Vagina (tissue), 2 donors: ENCODE results near the gene BSPRY. TPM values are rescaled to one million over a fixed set of nuclear protein-coding genes. Genes with fewer than 3 reads are reported as not detected.
"Not testable (repeated sequence)": the region's sequence is repeated elsewhere in the genome, so short reads cannot be mapped to it uniquely, and the experiment has no call there.

Experiments
- DNase-seq, 2 donors: peaks; one replicate each; pipeline ENCODE4 v3.0.0-alpha.2; 2017; ENCODE audit errors: extremely low spot score in 2 of 2
- H3K27ac ChIP-seq: fragments of 200-600 bp; sonication (generic); one replicate; pipeline ENCODE4 v1.5.1; 2019
- H3K27me3 ChIP-seq: fragments of 200-600 bp; sonication (generic); one replicate; pipeline ENCODE4 v1.5.1; 2019
- H3K36me3 ChIP-seq, 2 donors: fragments of 200-600 bp; sonication (generic); one replicate each; pipeline ENCODE4 v1.5.1; 2017 to 2019
- H3K4me1 ChIP-seq: fragments of 200-600 bp; sonication (generic); one replicate; pipeline ENCODE4 v1.5.1; 2019
- H3K4me3 ChIP-seq, 2 donors: fragments of 200-600 bp; sonication (generic); 1 replicate in 1 of 2; 2 replicates in 1 of 2; pipeline ENCODE4 v1.5.1; 2016 to 2019
- H3K9me3 ChIP-seq: fragments of 200-600 bp; sonication (generic); one replicate; pipeline ENCODE4 v1.5.1; 2019
- POLR2A ChIP-seq, 2 donors: fragments of 450-650 bp; IDR thresholded peaks; one replicate each; pipeline ENCODE4 v1.6.1; 2017; ENCODE audit warnings: antibody characterized with exemption in 2 of 2, mild to moderate bottlenecking in 2 of 2, moderate library complexity in 2 of 2
- POLR2AphosphoS5 ChIP-seq, 2 donors: sonication (generic); formaldehyde crosslinking; IDR thresholded peaks; one replicate each; pipeline ENCODE4 v1.9.0; 2017; ENCODE audit warnings: antibody characterized with exemption in 2 of 2, mild to moderate bottlenecking in 2 of 2, low read depth in 1 of 2; ENCODE audit not compliant: insufficient read depth in 1 of 2
- intact Hi-C: fragments of 100-400 bp; cut with DNase I; formaldehyde crosslinking; loops from one replicate; pipeline ENCODE4 v1.15.1; 2023
- total RNA-seq: library from RNA; depleted of rRNA; stranded (reverse); fragments of >200 nt; gene quantifications from one replicate; pipeline ENCODE4 v1.2.3, GENCODE V29; 2016
- TF ChIP-seq, protein P1 (sequence below), 3 experiments: fragments of 450-650 bp in 2 of 3; fragments of 200-600 bp in 1 of 3; sonication (generic) in 1 of 3; IDR thresholded peaks; one replicate each; pipeline ENCODE4 v1.5.1; 2017 to 2019; ENCODE audit warnings: antibody characterized with exemption in 3 of 3, mild to moderate bottlenecking in 2 of 3, moderate library complexity in 2 of 3

Gene BSPRY
- total RNA-seq, 1 donor from 2014 or later, result 3.9 TPM

- Histone ChIP-seq H3K4me3 (no peak overlapping the region), H3K4me1 (peaks cover 31% of the 10 kb centered on the region), H3K27ac (no peak overlapping the region), H3K9me3 (no peaks in the 10 kb centered on the region), H3K27me3 (no peaks in the 10 kb centered on the region), H3K36me3 (peaks cover 0 to 4% of the 10 kb centered on the region in 2 donors)
- intact Hi-C loops, result no loop called here
- TF ChIP-seq POLR2A (IDR thresholded peaks at IDR 0.05) (no peak), POLR2AphosphoS5 (IDR thresholded peaks at IDR 0.05; ENCODE audit: insufficient read depth in 1 of 2, low read depth in 1 of 2) (no peak)
- TF ChIP-seq, protein P1, sequence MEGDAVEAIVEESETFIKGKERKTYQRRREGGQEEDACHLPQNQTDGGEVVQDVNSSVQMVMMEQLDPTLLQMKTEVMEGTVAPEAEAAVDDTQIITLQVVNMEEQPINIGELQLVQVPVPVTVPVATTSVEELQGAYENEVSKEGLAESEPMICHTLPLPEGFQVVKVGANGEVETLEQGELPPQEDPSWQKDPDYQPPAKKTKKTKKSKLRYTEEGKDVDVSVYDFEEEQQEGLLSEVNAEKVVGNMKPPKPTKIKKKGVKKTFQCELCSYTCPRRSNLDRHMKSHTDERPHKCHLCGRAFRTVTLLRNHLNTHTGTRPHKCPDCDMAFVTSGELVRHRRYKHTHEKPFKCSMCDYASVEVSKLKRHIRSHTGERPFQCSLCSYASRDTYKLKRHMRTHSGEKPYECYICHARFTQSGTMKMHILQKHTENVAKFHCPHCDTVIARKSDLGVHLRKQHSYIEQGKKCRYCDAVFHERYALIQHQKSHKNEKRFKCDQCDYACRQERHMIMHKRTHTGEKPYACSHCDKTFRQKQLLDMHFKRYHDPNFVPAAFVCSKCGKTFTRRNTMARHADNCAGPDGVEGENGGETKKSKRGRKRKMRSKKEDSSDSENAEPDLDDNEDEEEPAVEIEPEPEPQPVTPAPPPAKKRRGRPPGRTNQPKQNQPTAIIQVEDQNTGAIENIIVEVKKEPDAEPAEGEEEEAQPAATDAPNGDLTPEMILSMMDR (IDR thresholded peaks at IDR 0.05), result no peak
- DNase-seq, result no peak
These were observed 54.3 kb downstream of the BSPRY start for GRCh38 chr9:113403646-113404045.

DNA sequence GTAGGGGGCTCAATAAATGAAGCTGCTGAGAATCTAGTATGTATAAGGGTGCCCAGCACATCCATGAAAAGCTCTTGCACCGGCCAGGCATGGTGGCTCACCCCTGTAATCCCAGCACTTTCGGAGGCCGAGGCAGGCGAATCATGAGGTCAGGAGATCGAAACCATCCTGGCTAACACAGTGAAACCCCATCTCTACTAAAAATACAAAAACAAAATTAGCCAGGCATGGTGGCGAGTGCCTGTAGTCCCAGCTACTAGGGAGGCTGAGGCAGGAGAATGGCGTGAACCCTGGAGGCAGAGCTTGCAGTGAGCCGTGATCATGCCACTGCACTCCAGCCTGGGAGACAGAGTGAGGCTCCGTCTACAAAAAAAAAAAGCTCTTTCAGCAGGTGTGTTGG lies 57.0 kb downstream of the BSPRY start:
- H3K36me3 ChIP-seq, H3K27me3 ChIP-seq, DNase-seq, H3K9me3 ChIP-seq, intact Hi-C loops, H3K4me3 ChIP-seq: not testable (repeated sequence)
- H3K4me1 ChIP-seq, result peaks cover 23% of the 10 kb centered on the region
- peak overlapping the region; percentile 32 for H3K27ac ChIP-seq

GRCh38 chr9:113406873-113407511 lies 57.7 kb downstream of the BSPRY start:
- H3K4me3 ChIP-seq, DNase-seq, H3K27me3 ChIP-seq, H3K36me3 ChIP-seq, intact Hi-C loops, H3K9me3 ChIP-seq: not testable (repeated sequence)
- TF ChIP-seq, protein P1 (IDR thresholded peaks at IDR 0.05), result peak in 2 of 3 experiments; percentile 63 to 71
- peaks cover 17% of the 10 kb centered on the region for H3K4me1 ChIP-seq
- peak overlapping the region; percentile 32 for H3K27ac ChIP-seq

DNA sequence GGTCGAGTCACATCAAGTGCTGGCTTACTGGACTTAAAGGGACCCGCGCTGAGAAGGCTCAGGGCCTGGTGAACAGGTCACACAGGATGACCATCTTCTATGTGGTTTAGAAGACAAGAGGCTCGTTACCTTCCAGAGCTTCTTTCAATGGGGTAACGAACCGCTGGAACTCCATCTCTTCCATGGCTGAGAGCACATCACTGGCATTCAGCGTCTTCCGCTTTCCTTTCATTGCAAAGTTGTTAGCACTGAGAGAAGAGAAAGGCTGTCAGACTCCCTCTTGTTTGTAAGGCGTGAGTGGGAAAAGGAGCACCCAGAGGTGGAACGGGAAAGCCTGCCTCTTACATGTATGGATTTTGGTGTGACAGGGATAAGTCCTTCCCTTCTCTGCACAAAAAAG lies 60.1 kb downstream of the BSPRY start:
- TF ChIP-seq POLR2AphosphoS5 (IDR thresholded peaks at IDR 0.05; ENCODE audit: insufficient read depth in 1 of 2, low read depth in 1 of 2), result no peak
- TF ChIP-seq, protein P1 (IDR thresholded peaks at IDR 0.05), result no peak
- no peak for TF ChIP-seq POLR2A (IDR thresholded peaks at IDR 0.05)
- intact Hi-C loops, result no loop called here
- peak overlapping the region; percentile 97 for H3K27ac ChIP-seq
- peaks cover 0 to 5% of the 10 kb centered on the region in 2 donors for H3K36me3 ChIP-seq
- H3K4me1 ChIP-seq, result peaks cover 16% of the 10 kb centered on the region
- H3K9me3 ChIP-seq, result no peaks in the 10 kb centered on the region
- peak overlapping the region; percentile 66 to 85 for H3K4me3 ChIP-seq
- no peak for DNase-seq
- no peaks in the 10 kb centered on the region for H3K27me3 ChIP-seq

GRCh38 chr9:113409883-113410206 lies 60.5 kb downstream of the BSPRY start:
- peaks cover 16% of the 10 kb centered on the region for H3K4me1 ChIP-seq
- no peaks in the 10 kb centered on the region for H3K9me3 ChIP-seq
- intact Hi-C loops, result no loop called here
- peaks cover 0 to 5% of the 10 kb centered on the region in 2 donors for H3K36me3 ChIP-seq
- peak overlapping the region; percentile 66 to 85 for H3K4me3 ChIP-seq
- TF ChIP-seq POLR2A (IDR thresholded peaks at IDR 0.05), result no peak
- TF ChIP-seq, protein P1 (IDR thresholded peaks at IDR 0.05), result no peak
- no peak for TF ChIP-seq POLR2AphosphoS5 (IDR thresholded peaks at IDR 0.05; ENCODE audit: insufficient read depth in 1 of 2, low read depth in 1 of 2)
- no peaks in the 10 kb centered on the region for H3K27me3 ChIP-seq
- H3K27ac ChIP-seq, result peak overlapping the region; percentile 97
- DNase-seq, result peak in 1 of 2 donors; percentile 93
